GM21529 (cell line): ENCODE measurements around the gene DHX30.
"Not testable (repeated sequence)": the region's sequence is repeated elsewhere in the genome, so short reads cannot be mapped to it uniquely, and the experiment has no call there.

ENCODE experiments used
- ATAC-seq: cut with Tn5 transposase; IDR thresholded peaks from one replicate; pipeline ENCODE4 v1.9.1; 2021; ENCODE audit not compliant: unreplicated experiment

DHX30 gene

GRCh38 chr3:47813551-47814177 is 10.7 kb downstream of the DHX30 start:
- no peak for ATAC-seq

- ATAC-seq = no peak
These were observed 14.7 kb downstream of the DHX30 start for GRCh38 chr3:47817609-47818008.

GRCh38 chr3:47824541-47825473 is 21.9 kb downstream of the DHX30 start:
- ATAC-seq = peak; percentile 93

- ATAC-seq = no peak
These were observed 22.7 kb downstream of the DHX30 start for GRCh38 chr3:47825590-47825989.

- ATAC-seq = not testable (repeated sequence)
These were observed 26.5 kb downstream of the DHX30 start for GRCh38 chr3:47829482-47829881.

- ATAC-seq = no peak
These were observed 34.0 kb downstream of the DHX30 start for GRCh38 chr3:47836986-47837385.

- no peak for ATAC-seq
These were observed 35.6 kb downstream of the DHX30 start for GRCh38 chr3:47838503-47838902.

- no peak for ATAC-seq
These were observed 38.9 kb downstream of the DHX30 start for GRCh38 chr3:47841786-47842349.

GRCh38 chr3:47846186-47846879 is 43.4 kb downstream of the DHX30 start:
- ATAC-seq = no peak

- no peak for ATAC-seq
These were observed 43.9 kb downstream of the DHX30 start for GRCh38 chr3:47846880-47847248.

GRCh38 chr3:47847260-47847659 is 44.3 kb downstream of the DHX30 start:
- ATAC-seq = no peak

- ATAC-seq = no peak
These were observed 45.0 kb downstream of the DHX30 start for GRCh38 chr3:47847801-47848518.

GRCh38 chr3:47848599-47849117 is 45.7 kb downstream of the DHX30 start:
- ATAC-seq = no peak

GRCh38 chr3:47849186-47849698 is 46.3 kb downstream of the DHX30 start:
- no peak for ATAC-seq

- no peak for ATAC-seq
These were observed 47.0 kb downstream of the DHX30 start for GRCh38 chr3:47849699-47850563.

GRCh38 chr3:47850564-47851410 is 47.8 kb downstream of the DHX30 start:
- ATAC-seq = no peak

- no peak for ATAC-seq
These were observed 49.1 kb downstream of the DHX30 start for GRCh38 chr3:47851888-47852603.
